Mesangial cell (primary cell): ENCODE results near the gene CABLES2. TPM values are rescaled to one million over a fixed set of nuclear protein-coding genes. Genes with fewer than 3 reads are reported as not detected.

Source experiments
- total RNA-seq: library from RNA; depleted of rRNA; stranded (reverse); fragments of >200 nt; gene quantifications from 2 replicates; pipeline ENCODE4 v1.2.3, GENCODE V29; 2015

Gene CABLES2, protein sequence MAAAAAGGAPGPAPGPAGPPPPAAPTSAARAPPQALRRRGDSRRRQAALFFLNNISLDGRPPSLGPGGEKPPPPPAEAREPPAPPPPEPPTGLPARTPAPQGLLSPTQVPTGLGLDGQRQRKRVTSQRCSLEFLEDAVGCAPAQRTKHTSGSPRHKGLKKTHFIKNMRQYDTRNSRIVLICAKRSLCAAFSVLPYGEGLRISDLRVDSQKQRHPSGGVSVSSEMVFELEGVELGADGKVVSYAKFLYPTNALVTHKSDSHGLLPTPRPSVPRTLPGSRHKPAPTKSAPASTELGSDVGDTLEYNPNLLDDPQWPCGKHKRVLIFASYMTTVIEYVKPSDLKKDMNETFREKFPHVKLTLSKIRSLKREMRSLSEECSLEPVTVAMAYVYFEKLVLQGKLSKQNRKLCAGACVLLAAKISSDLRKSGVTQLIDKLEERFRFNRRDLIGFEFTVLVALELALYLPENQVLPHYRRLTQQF
- total RNA-seq: 2.3 and 5.2 TPM in 2 replicates

DNA sequence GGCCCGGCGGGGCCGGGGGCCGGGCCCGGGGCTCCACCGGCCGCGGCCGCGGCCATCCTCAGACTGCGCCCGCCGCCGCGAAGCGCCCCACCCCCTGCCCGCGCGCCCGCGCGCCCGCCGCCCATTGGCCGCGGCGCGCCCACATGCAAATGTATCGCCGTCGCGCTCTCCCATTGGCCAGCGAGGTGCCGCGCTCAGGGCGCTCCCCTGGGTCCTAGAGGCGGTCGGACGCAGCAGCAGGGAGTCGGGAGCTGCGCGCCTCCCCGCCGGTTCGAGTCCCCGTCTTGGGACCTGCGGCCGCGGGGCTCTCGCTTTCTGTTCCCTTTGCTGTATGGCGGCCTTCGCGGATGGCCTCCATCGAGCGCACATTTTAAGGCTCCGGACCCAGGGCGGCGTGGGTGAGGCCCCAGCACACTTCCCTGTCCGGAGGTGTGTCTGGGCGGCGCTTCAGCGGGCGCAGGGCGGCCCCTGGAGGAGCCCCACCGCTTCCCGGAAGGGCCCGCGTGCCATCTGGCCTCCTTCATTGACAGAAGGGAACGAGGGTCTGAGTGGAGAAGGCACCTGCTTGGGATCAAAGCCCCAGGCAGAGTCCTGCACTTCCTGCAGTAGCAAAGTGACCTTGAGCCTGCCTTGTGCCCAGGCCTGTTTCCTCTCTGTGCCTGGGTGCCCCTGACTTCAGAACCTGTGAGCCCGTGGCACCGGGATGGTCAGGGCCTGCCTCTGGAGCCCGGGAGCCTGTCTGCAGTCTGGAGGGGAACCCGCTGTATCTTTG, at the start of gene CABLES2:
CABLES2 (minus strand) TSS at position 65 of the 772 bp plus-strand sequence; CDS start at position 56, 9 bp downstream.

DNA sequence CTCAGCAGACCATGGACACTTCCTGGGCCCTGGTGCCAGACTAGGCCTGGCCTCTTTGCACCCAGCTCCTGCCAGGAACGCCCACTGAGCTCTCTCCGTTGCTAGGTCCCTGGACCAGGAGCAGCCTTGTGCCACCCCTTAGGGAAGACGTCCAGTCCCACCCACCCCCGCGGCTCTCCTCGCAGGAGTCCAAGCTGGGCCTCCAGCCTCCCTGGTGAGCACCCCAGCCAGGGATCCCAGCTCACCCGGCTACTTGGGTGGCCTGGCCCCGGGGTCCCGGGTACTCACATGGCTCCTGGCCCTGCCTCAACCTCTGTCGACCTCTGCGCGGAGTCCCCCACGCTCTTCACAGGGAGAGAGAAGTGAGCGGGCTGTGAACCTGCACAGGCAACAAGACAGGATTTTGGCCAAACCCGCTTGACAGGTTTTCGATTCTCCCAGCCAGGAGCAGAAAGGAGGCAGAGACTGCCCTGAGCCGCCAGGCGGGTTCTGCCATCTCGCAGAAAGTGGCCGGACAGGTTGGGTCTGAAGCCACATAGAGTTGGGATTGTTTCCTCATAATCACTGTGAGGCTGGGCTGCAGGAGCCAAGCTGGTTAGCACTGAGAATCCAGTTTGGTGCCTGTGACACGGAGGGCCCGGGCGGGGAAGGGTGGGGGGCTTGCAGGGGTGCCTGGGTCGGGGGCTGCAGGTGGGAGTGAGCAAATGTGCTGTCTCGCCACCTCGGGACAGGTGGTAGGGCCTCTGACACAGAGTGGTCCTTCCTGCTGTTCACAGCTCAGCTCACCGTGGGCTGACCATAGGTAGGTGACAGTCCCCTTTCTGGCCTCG, 20.3 kb upstream of the CABLES2 start, which contains the start of gene RBBP8NL:
RBBP8NL (minus strand) TSS at position 368 of the 830 bp plus-strand sequence. CDS start 7,892 bp downstream, outside the sequence.

DNA sequence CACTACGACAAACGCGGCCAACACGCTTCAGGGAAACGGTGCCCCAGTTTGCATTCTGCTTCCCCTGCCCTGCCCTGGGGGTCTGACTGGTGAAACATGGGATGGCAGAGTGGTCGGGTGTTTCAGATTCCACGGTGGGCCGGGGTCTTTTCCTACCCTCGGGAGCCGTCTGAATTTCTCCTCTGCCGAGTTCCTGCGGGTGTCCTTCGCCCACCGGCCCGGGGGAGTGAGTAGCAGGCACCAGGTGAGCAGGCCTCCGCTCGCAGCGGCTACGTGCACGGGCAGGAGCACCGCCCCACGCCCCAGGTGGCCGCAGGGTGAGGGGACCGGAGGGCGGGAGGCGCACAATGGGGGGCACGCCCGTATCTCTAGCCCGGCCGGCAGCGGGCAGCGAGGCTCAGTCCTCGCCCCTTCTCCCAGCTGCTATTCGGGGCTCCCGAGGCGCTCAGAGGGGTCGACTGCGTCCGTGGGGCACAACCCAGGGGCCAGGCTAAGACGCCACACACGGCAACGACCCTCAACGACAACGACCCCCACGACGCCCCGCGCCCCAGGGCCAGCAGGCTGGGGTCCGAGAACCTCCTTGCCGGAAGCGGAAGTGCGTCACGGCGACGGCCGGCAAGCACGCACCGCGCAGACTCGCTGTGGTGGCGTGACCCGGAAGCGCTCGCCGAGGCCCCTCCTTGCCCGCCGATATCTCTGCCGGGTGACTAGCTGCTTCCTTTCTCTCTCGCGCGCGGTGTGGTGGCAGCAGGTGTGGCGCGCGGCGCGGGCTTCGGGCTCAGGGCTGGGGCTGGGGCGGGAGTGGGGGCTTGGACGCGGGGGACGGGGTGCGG, 20.5 kb downstream of the CABLES2 start, which contains the start of gene RPS21:
RPS21 (plus strand) TSS at position 721 of the 836 bp plus-strand sequence. CDS start 236 bp downstream, outside the sequence.

GRCh38 chr20:62367136-62367632, 39.9 kb downstream of the CABLES2 start, which contains the start of gene LAMA5:
Gene LAMA5, minus strand, starts transcription at chr20:62367312. Its CDS starts 67 bp downstream, at chr20:62367245.

Other genes with a start within 250 kb of the CABLES2 start
- gene MTG2, start 224.3 kb downstream of the CABLES2 start, total RNA-seq: 22.6 and 27.4 TPM in 2 replicates
- gene HRH3, start 187.0 kb downstream of the CABLES2 start, total RNA-seq: not detected in 2 replicates
- gene OSBPL2, start 168.8 kb downstream of the CABLES2 start, total RNA-seq: 11.4 and 15.8 TPM in 2 replicates
- gene ADRM1, start 104.3 kb downstream of the CABLES2 start, total RNA-seq: 161 and 254 TPM in 2 replicates
- gene LAMA5, start 40.0 kb downstream of the CABLES2 start, total RNA-seq: 226 and 838 TPM in 2 replicates
- gene RPS21, start 20.2 kb downstream of the CABLES2 start, total RNA-seq: 1,188 and 1,768 TPM in 2 replicates
- gene RBBP8NL, start 20.3 kb upstream of the CABLES2 start, total RNA-seq: not detected in 2 replicates
- not detected in 2 replicates for gene GATA5, start 68.7 kb upstream of the CABLES2 start, total RNA-seq
- gene SLCO4A1, start 235.2 kb upstream of the CABLES2 start, total RNA-seq: 2.2 and 10.6 TPM in 2 replicates